OCI-LY7 (cell line): ENCODE results near the gene EFHD1.

Source experiments
- EZH2phosphoT487 ChIP-seq: fragments of 200-600 bp; sonication (generic); IDR thresholded peaks from 2 replicates; pipeline ENCODE4 v1.6.1; 2018; ENCODE audit warnings: low read depth, borderline replicate concordance, mild to moderate bottlenecking, mixed run types, antibody characterized with exemption, low read length, moderate library complexity, mixed read lengths
- TF ChIP-seq, protein P1 (sequence below): fragments of 200-600 bp; sonication (generic); conservative IDR thresholded peaks from 2 replicates; pipeline ENCODE4 v1.5.1; 2014; ENCODE audit warnings: mild to moderate bottlenecking, antibody characterized with exemption, low read length, moderate library complexity, mixed read lengths

- TF ChIP-seq, protein P1, sequence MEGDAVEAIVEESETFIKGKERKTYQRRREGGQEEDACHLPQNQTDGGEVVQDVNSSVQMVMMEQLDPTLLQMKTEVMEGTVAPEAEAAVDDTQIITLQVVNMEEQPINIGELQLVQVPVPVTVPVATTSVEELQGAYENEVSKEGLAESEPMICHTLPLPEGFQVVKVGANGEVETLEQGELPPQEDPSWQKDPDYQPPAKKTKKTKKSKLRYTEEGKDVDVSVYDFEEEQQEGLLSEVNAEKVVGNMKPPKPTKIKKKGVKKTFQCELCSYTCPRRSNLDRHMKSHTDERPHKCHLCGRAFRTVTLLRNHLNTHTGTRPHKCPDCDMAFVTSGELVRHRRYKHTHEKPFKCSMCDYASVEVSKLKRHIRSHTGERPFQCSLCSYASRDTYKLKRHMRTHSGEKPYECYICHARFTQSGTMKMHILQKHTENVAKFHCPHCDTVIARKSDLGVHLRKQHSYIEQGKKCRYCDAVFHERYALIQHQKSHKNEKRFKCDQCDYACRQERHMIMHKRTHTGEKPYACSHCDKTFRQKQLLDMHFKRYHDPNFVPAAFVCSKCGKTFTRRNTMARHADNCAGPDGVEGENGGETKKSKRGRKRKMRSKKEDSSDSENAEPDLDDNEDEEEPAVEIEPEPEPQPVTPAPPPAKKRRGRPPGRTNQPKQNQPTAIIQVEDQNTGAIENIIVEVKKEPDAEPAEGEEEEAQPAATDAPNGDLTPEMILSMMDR: no peak
- no peak for TF ChIP-seq EZH2phosphoT487
Measured at GRCh38 chr2:232643147-232643425, 9.7 kb downstream of the EFHD1 start.
